ENCODE data around the gene FAAH. TPM values are rescaled to one million over a fixed set of nuclear protein-coding genes. Genes with fewer than 3 reads are reported as not detected.

The FAAH gene
- total RNA-seq, 1 experiment from 2014 or later: not detected

DNA sequence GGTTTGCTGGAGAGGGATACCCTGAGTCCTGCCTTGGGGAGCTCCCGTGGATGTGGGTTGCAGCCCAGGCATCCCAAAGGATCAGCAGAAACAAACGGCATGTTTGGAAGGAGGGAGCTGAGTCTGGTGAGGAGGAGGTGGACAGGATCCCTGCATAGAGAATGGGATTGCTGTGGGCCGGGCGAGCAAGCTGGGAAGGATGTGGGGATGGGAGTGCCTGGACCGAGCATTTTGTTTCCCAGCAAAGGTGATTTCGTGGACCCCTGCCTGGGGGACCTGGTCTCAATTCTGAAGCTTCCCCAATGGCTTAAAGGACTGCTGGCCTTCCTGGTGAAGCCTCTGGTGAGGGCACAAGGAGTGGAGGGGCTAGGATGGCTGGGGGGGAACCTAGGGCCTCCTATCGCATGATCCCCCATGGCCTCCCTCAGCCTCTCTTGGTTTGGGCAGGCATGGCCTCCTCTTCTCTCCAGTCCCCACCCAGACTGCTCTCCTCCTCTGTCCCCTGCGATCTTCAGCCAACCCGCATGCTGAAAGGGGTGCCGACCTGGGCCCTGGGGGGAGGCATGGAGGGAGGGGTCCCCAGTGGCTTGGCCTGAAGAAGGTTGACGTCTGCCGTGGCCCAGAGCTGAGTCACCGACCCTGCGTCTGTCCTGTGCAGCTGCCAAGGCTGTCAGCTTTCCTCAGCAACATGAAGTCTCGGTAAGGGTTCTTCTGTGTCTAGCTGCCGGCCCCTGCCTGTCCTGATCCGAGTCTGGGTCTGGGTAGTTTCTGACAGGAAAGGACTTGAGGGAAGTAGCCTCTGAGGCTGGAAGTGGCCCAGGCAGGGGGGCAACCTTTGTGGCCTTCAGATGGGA lies 16.3 kb downstream of the FAAH start:
- no peaks in the 10 kb centered on the region for H3K9me2 ChIP-seq (replicated peaks; ENCODE audit: insufficient read depth, low read length)
- no peak overlapping the region for H2AFZ ChIP-seq (ENCODE audit: low read length)
- no peak overlapping the region for H3K27ac ChIP-seq (ENCODE audit: low read length)
- H3K4me1 ChIP-seq (ENCODE audit: low read length): no peaks in the 10 kb centered on the region
- H4K20me1 ChIP-seq (ENCODE audit: insufficient read depth, low read depth, low read length): no peaks in the 10 kb centered on the region
- no peak for DNase-seq
- no peaks in the 10 kb centered on the region for H3K36me3 ChIP-seq (ENCODE audit: insufficient read depth, low read length)
- H3K4me3 ChIP-seq (ENCODE audit: low read length): no peak overlapping the region
- no peaks in the 10 kb centered on the region; the same call in 1 of the 2 replicates for H3K27me3 ChIP-seq (ENCODE audit: low read length)
- no peak overlapping the region for H3K9ac ChIP-seq (ENCODE audit: low read length)
- no peak overlapping the region for H3K4me2 ChIP-seq (ENCODE audit: low read depth, low read length, poor library complexity, severe bottlenecking)
- H3K9me3 ChIP-seq (ENCODE audit: low read length): no peaks in the 10 kb centered on the region
- H3K79me2 ChIP-seq (ENCODE audit: low read length): no peaks in the 10 kb centered on the region

DNA sequence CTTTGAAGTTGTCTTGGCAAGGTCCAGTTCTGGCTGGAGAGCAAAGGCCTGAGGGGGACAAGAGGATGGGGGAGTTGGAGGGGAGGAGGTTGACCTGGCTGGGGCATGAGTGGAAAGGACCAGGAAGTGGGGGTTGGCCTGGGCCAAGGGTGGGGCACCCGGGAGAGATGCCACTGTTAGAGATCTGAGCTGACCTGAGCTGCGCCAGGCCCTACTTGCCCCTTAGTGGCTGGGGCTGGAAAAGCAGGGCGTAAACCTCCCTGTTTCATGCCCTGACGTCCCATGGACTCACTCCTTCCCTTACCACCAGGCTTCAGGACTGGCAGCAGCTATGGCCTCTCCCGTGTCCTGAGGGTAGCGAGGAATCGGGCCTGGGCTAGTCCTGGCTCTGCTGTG lies 16.9 kb downstream of the FAAH start:
- no peak overlapping the region for H2AFZ ChIP-seq (ENCODE audit: low read length)
- H3K9me3 ChIP-seq (ENCODE audit: low read length): no peaks in the 10 kb centered on the region
- H3K27me3 ChIP-seq (ENCODE audit: low read length): no peaks in the 10 kb centered on the region; the same call in 1 of the 2 replicates
- no peaks in the 10 kb centered on the region for H3K36me3 ChIP-seq (ENCODE audit: insufficient read depth, low read length)
- no peaks in the 10 kb centered on the region for H3K4me1 ChIP-seq (ENCODE audit: low read length)
- no peak for DNase-seq
- no peak overlapping the region for H3K27ac ChIP-seq (ENCODE audit: low read length)
- no peak overlapping the region for H3K4me2 ChIP-seq (ENCODE audit: low read depth, low read length, poor library complexity, severe bottlenecking)
- no peaks in the 10 kb centered on the region for H3K9me2 ChIP-seq (replicated peaks; ENCODE audit: insufficient read depth, low read length)
- no peak overlapping the region for H3K9ac ChIP-seq (ENCODE audit: low read length)
- no peak overlapping the region for H3K4me3 ChIP-seq (ENCODE audit: low read length)
- H4K20me1 ChIP-seq (ENCODE audit: insufficient read depth, low read depth, low read length): no peaks in the 10 kb centered on the region
- no peaks in the 10 kb centered on the region for H3K79me2 ChIP-seq (ENCODE audit: low read length)

DNA sequence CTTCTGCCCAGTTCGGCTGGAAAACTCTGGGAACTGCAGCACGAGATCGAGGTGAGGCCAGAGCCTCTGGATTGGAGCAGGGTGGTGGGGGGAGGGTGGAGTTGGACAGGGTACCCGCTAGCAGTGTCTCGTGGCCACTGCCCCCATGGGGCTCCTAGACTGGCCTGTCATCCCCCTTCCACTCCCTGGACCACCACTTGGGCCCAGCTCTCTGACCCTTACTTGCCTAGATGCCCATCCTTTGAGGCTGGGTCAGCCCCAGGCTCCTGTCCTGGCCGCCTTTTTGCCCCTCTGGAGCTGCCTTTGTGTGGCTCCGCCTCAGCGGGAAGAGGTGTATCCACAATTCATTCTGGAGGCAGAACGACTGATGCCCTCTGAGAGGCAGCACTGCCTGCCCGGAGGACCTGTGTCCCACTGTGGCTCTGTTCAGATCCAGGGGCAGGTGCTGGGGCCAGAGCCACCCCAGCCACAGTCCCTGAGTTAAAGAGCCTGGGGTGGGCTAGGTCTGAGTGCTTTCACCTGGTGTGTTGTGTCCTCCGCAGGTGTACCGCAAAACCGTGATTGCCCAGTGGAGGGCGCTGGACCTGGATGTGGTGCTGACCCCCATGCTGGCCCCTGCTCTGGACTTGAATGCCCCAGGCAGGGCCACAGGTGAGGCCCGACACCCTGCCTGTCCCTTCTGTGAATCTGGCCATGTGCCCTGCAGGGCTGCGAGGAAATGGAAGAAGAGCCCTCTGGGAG lies 17.7 kb downstream of the FAAH start:
- H3K9me3 ChIP-seq (ENCODE audit: low read length): no peaks in the 10 kb centered on the region
- no peak overlapping the region for H2AFZ ChIP-seq (ENCODE audit: low read length)
- no peaks in the 10 kb centered on the region for H3K79me2 ChIP-seq (ENCODE audit: low read length)
- no peaks in the 10 kb centered on the region; the same call in 1 of the 2 replicates for H3K27me3 ChIP-seq (ENCODE audit: low read length)
- no peak overlapping the region for H3K27ac ChIP-seq (ENCODE audit: low read length)
- DNase-seq: peak; percentile 60
- no peaks in the 10 kb centered on the region for H4K20me1 ChIP-seq (ENCODE audit: insufficient read depth, low read depth, low read length)
- H3K4me2 ChIP-seq (ENCODE audit: low read depth, low read length, poor library complexity, severe bottlenecking): no peak overlapping the region
- no peak overlapping the region for H3K9ac ChIP-seq (ENCODE audit: low read length)
- no peak overlapping the region for H3K4me3 ChIP-seq (ENCODE audit: low read length)
- no peaks in the 10 kb centered on the region for H3K9me2 ChIP-seq (replicated peaks; ENCODE audit: insufficient read depth, low read length)
- no peaks in the 10 kb centered on the region for H3K4me1 ChIP-seq (ENCODE audit: low read length)
- no peaks in the 10 kb centered on the region for H3K36me3 ChIP-seq (ENCODE audit: insufficient read depth, low read length)

DNA sequence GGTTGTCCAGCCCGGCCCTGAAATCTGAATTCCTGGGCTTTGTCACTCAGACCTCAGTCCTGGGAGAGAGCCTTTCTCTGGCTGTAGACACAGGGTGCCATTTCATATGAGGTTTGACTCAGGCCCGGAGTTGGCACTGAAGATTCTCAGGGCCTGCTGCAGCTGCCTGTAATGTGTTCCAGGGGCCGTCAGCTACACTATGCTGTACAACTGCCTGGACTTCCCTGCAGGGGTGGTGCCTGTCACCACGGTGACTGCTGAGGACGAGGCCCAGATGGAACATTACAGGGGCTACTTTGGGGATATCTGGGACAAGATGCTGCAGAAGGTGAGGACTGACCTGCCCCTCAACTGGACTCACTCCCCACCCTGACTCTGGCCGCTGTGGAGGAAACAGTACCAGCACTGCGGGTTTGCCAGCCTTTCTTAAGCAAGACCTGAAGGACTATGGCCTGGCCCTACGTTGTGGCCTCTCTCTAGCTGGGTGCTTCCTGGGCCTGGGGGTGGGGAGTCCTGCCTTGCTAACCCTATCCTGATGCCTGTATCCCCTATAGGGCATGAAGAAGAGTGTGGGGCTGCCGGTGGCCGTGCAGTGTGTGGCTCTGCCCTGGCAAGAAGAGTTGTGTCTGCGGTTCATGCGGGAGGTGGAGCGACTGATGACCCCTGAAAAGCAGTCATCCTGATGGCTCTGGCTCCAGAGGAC lies 18.9 kb downstream of the FAAH start:
- no peaks in the 10 kb centered on the region for H3K4me1 ChIP-seq (ENCODE audit: low read length)
- H3K27me3 ChIP-seq (ENCODE audit: low read length): no peaks in the 10 kb centered on the region; the same call in 1 of the 2 replicates
- no peak overlapping the region for H3K4me3 ChIP-seq (ENCODE audit: low read length)
- H3K79me2 ChIP-seq (ENCODE audit: low read length): no peaks in the 10 kb centered on the region
- no peak overlapping the region for H3K27ac ChIP-seq (ENCODE audit: low read length)
- H3K9me3 ChIP-seq (ENCODE audit: low read length): no peaks in the 10 kb centered on the region
- H4K20me1 ChIP-seq (ENCODE audit: insufficient read depth, low read depth, low read length): no peaks in the 10 kb centered on the region
- DNase-seq: no peak
- H3K9ac ChIP-seq (ENCODE audit: low read length): no peak overlapping the region
- H2AFZ ChIP-seq (ENCODE audit: low read length): no peak overlapping the region
- H3K36me3 ChIP-seq (ENCODE audit: insufficient read depth, low read length): no peaks in the 10 kb centered on the region
- H3K4me2 ChIP-seq (ENCODE audit: low read depth, low read length, poor library complexity, severe bottlenecking): no peak overlapping the region
- no peaks in the 10 kb centered on the region for H3K9me2 ChIP-seq (replicated peaks; ENCODE audit: insufficient read depth, low read length)

DNA sequence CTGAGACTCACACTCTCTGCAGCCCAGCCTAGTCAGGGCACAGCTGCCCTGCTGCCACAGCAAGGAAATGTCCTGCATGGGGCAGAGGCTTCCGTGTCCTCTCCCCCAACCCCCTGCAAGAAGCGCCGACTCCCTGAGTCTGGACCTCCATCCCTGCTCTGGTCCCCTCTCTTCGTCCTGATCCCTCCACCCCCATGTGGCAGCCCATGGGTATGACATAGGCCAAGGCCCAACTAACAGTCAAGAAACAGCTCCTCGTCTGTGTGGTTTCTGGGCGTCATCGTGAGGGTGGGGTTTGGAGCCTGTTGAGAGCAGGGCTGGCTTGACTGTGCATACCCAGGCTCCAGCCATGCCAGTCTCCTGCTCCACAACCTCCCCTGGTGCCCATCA lies 19.5 kb downstream of the FAAH start:
- H3K4me1 ChIP-seq (ENCODE audit: low read length): no peaks in the 10 kb centered on the region
- H4K20me1 ChIP-seq (ENCODE audit: insufficient read depth, low read depth, low read length): no peaks in the 10 kb centered on the region
- H3K27me3 ChIP-seq (ENCODE audit: low read length): no peaks in the 10 kb centered on the region; the same call in 1 of the 2 replicates
- no peaks in the 10 kb centered on the region for H3K9me3 ChIP-seq (ENCODE audit: low read length)
- H3K9ac ChIP-seq (ENCODE audit: low read length): no peak overlapping the region
- peak; percentile 74 for DNase-seq
- H3K36me3 ChIP-seq (ENCODE audit: insufficient read depth, low read length): no peaks in the 10 kb centered on the region
- H3K79me2 ChIP-seq (ENCODE audit: low read length): no peaks in the 10 kb centered on the region
- H3K4me2 ChIP-seq (ENCODE audit: low read depth, low read length, poor library complexity, severe bottlenecking): no peak overlapping the region
- no peak overlapping the region for H3K4me3 ChIP-seq (ENCODE audit: low read length)
- H3K27ac ChIP-seq (ENCODE audit: low read length): no peak overlapping the region
- no peak overlapping the region for H2AFZ ChIP-seq (ENCODE audit: low read length)
- no peaks in the 10 kb centered on the region for H3K9me2 ChIP-seq (replicated peaks; ENCODE audit: insufficient read depth, low read length)

DNA sequence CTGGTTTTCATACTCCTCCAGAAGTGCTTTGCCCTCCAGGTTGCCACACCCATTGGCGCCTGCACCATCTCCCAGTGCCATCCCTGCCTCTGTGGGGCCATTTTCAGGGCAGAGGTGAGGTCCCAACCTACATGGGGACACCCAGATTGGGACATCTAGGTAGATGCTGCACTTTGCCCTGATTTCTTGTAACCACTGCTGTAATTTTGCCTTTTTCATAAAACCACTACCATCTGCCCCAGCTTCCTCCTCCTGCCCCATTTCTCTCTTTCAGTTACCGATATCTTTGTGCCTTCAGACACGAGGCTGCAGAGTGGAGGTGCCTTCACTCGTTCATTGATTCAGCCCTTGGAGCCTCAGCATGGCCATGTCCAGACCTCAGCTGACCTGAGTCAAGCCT lies 21.4 kb downstream of the FAAH start:
- no peak overlapping the region for H3K4me2 ChIP-seq (ENCODE audit: low read depth, low read length, poor library complexity, severe bottlenecking)
- no peaks in the 10 kb centered on the region for H3K36me3 ChIP-seq (ENCODE audit: insufficient read depth, low read length)
- no peak overlapping the region for H3K27ac ChIP-seq (ENCODE audit: low read length)
- H3K79me2 ChIP-seq (ENCODE audit: low read length): no peaks in the 10 kb centered on the region
- no peaks in the 10 kb centered on the region for H3K9me2 ChIP-seq (replicated peaks; ENCODE audit: insufficient read depth, low read length)
- no peaks in the 10 kb centered on the region for H3K4me1 ChIP-seq (ENCODE audit: low read length)
- no peaks in the 10 kb centered on the region for H3K27me3 ChIP-seq (ENCODE audit: low read length)
- no peaks in the 10 kb centered on the region for H4K20me1 ChIP-seq (ENCODE audit: insufficient read depth, low read depth, low read length)
- no peak overlapping the region for H3K9ac ChIP-seq (ENCODE audit: low read length)
- H2AFZ ChIP-seq (ENCODE audit: low read length): no peak overlapping the region
- no peak overlapping the region for H3K4me3 ChIP-seq (ENCODE audit: low read length)
- no peaks in the 10 kb centered on the region for H3K9me3 ChIP-seq (ENCODE audit: low read length)
- no peak for DNase-seq

DNA sequence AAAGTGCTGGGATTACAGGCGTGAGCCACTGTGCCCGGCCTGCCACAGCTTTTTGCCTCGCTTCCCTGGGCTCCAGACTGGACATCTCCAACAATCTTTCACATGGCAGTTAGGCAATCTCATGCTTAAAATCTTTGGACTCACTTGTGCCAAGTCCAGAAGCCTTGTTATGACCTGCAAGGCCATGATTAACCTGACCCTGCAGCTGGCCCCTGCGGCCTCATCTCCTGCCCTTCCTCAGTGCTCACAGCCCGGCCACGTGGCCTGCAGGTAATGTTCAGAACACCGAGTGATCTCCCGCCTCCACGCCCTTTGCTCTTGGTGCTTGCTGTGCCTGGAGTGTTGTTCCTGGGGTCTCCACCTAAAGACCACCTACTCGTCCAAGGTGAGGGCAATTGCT lies 24.9 kb downstream of the FAAH start:
- H3K27me3 ChIP-seq (ENCODE audit: low read length): no peaks in the 10 kb centered on the region
- H3K4me1 ChIP-seq (ENCODE audit: low read length): no peaks in the 10 kb centered on the region
- no peak for DNase-seq
- no peaks in the 10 kb centered on the region for H4K20me1 ChIP-seq (ENCODE audit: insufficient read depth, low read depth, low read length)
- no peaks in the 10 kb centered on the region for H3K36me3 ChIP-seq (ENCODE audit: insufficient read depth, low read length)
- no peak overlapping the region for H3K4me3 ChIP-seq (ENCODE audit: low read length)
- H3K9ac ChIP-seq (ENCODE audit: low read length): no peak overlapping the region
- H3K4me2 ChIP-seq (ENCODE audit: low read depth, low read length, poor library complexity, severe bottlenecking): no peak overlapping the region
- no peaks in the 10 kb centered on the region for H3K9me2 ChIP-seq (replicated peaks; ENCODE audit: insufficient read depth, low read length)
- no peak overlapping the region for H3K27ac ChIP-seq (ENCODE audit: low read length)
- no peaks in the 10 kb centered on the region for H3K9me3 ChIP-seq (ENCODE audit: low read length)
- no peak overlapping the region for H2AFZ ChIP-seq (ENCODE audit: low read length)
- H3K79me2 ChIP-seq (ENCODE audit: low read length): no peaks in the 10 kb centered on the region

DNA sequence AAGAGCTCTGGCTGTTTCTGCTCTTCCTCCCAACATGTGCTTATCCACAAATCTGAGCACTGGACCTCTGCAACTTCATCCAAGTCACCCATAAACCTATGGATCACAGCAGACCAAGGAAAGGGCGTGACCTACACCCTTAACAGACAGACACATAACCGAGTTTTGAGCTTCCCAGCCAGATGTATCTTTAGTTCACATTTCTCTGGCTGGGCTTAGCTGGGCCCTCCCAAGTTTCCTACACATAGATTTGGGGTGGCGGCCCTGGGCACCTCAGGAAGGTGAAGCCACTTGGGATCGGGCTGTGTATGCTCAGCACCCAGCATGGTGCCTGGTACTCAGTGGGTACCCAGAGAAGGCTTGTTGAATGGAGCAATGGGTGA lies 26.4 kb downstream of the FAAH start:
- Histone ChIP-seq H3K9me2 (replicated peaks; ENCODE audit: insufficient read depth, low read length) (no peaks in the 10 kb centered on the region), H3K4me1 (ENCODE audit: low read length) (no peaks in the 10 kb centered on the region), H2AFZ (ENCODE audit: low read length) (no peak overlapping the region), H3K9ac (ENCODE audit: low read length) (no peak overlapping the region), H3K27ac (ENCODE audit: low read length) (no peak overlapping the region), H3K27me3 (ENCODE audit: low read length) (no peaks in the 10 kb centered on the region), H3K79me2 (ENCODE audit: low read length) (no peaks in the 10 kb centered on the region), H3K4me2 (ENCODE audit: low read depth, low read length, poor library complexity, severe bottlenecking) (no peak overlapping the region), H3K36me3 (ENCODE audit: insufficient read depth, low read length) (no peaks in the 10 kb centered on the region), H3K4me3 (ENCODE audit: low read length) (no peak overlapping the region), H4K20me1 (ENCODE audit: insufficient read depth, low read depth, low read length) (no peaks in the 10 kb centered on the region), H3K9me3 (ENCODE audit: low read length) (no peaks in the 10 kb centered on the region)
- DNase-seq: no peak

Data from Karpas-422 (cell line).